Testis (tissue), 2 donors: ENCODE measurements around the gene GDPD5.

Experiments used
- CTCF ChIP-seq, 3 experiments: fragments of 450-650 bp in 2 of 3; fragments of 200-600 bp in 1 of 3; sonication (generic) in 1 of 3; IDR thresholded peaks; one replicate each; pipeline ENCODE4 v1.5.1; 2016 to 2019; ENCODE audit warnings: antibody characterized with exemption in 3 of 3, mild to moderate bottlenecking in 2 of 3, moderate library complexity in 1 of 3
- POLR2A ChIP-seq: fragments of 450-650 bp; IDR thresholded peaks from one replicate; pipeline ENCODE4 v1.6.1; 2017; ENCODE audit warnings: antibody characterized with exemption, mild to moderate bottlenecking, moderate library complexity

- TF ChIP-seq CTCF (IDR thresholded peaks at IDR 0.05) (no peak), POLR2A (no peak)
These were observed 32.1 kb downstream of the GDPD5 start for GRCh38 chr11:75493626-75494025.
